ENCODE data around the gene GAS6. TPM values are rescaled to one million over a fixed set of nuclear protein-coding genes. Genes with fewer than 3 reads are reported as not detected.

The GAS6 gene
- polyA plus RNA-seq, 1 donor from 2014 or later, result 52.4 TPM

DNA sequence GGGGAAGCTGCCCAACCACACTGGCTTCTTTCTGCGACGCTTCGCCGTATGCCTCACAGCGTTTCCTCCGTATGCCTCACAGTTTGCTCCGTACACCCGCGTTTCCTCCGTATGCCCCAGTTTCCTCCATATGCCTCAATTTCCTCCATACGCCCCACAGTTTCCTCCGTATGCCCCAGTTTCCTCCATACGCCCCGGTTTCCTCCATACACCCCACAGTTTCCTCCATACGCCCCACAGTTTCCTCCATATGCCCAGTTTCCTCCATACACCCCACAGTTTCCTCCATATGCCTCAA lies 22.6 kb downstream of the GAS6 start:
- H3K4me3 ChIP-seq (ENCODE audit: low read length), result no peak overlapping the region
- no peaks in the 10 kb centered on the region for H3K79me2 ChIP-seq (replicated peaks; ENCODE audit: insufficient read depth, low read length)
- no peaks in the 10 kb centered on the region for H3K9me2 ChIP-seq (ENCODE audit: insufficient read depth, low read length)
- no peak overlapping the region for H2AFZ ChIP-seq (ENCODE audit: low read depth, low read length)
- no peaks in the 10 kb centered on the region for H4K20me1 ChIP-seq (ENCODE audit: insufficient read depth)
- H3F3A ChIP-seq (ENCODE audit: insufficient read depth, low read length, poor library complexity, severe bottlenecking), result no peaks in the 10 kb centered on the region
- TF ChIP-seq RAD21 (conservative IDR thresholded peaks at IDR 0.05) (no peak), MXI1 (conservative IDR thresholded peaks at IDR 0.05; ENCODE audit: poor library complexity, severe bottlenecking) (no peak)
- no peak overlapping the region for H3K9ac ChIP-seq (ENCODE audit: low read length)
- no peak overlapping the region for H3K27ac ChIP-seq (ENCODE audit: low read length)
- H3K9me3 ChIP-seq (ENCODE audit: low read length), result no peaks in the 10 kb centered on the region
- no peak overlapping the region for H3K4me2 ChIP-seq (ENCODE audit: low read length)
- H3K36me3 ChIP-seq (ENCODE audit: insufficient read depth, low read length), result no peaks in the 10 kb centered on the region
- no peaks in the 10 kb centered on the region for H3K27me3 ChIP-seq (ENCODE audit: insufficient read depth, low read depth, low read length)

DNA sequence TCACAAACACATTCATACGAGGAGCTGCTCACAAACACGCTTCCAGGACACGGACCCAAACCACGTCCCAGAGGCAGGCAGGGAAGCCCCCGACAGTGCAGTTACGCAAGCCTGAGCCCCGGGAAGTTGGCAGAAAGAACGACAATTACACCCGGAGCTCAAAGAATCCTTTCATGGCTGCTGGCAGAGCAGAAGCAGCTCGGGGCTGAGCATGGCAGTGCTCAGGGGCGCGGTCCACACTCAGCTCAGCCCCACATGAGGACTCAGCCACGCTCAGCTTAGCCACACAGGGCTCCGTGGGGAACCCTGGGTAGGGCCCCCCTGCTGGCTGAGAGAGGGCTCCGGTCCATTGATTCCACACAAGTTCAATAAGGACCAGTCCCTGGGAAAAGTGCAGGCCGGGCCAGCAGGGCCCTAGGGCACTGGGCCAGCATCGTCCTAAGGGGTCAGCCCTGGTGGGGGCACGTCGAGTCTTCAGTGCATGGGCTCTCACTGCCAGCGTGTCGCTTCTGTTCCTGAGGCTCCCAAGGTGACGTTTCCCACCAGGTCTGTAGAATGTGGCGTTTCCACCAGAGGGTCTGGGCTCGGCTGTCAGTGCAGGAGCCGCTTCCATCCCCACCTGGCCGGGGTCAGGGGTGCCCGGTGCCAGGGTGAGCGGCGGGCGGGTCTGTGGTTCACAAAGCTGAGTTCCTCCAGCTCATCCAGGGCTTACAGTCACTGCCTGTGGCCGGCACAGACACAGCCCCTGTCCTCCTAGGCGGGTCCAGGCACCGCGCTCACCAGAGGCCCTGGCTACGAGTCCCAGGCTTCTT lies 23.1 kb downstream of the GAS6 start:
- Histone ChIP-seq H4K20me1 (ENCODE audit: insufficient read depth) (no peaks in the 10 kb centered on the region), H3K27me3 (ENCODE audit: insufficient read depth, low read depth, low read length) (no peaks in the 10 kb centered on the region), H3K4me2 (ENCODE audit: low read length) (no peak overlapping the region), H3K79me2 (replicated peaks; ENCODE audit: insufficient read depth, low read length) (no peaks in the 10 kb centered on the region), H3K27ac (ENCODE audit: low read length) (no peak overlapping the region), H3K36me3 (ENCODE audit: insufficient read depth, low read length) (no peaks in the 10 kb centered on the region), H3K9me3 (ENCODE audit: low read length) (no peaks in the 10 kb centered on the region), H2AFZ (ENCODE audit: low read depth, low read length) (no peak overlapping the region), H3K9me2 (ENCODE audit: insufficient read depth, low read length) (no peaks in the 10 kb centered on the region), H3K4me3 (ENCODE audit: low read length) (no peak overlapping the region), H3K9ac (ENCODE audit: low read length) (no peak overlapping the region), H3F3A (ENCODE audit: insufficient read depth, low read length, poor library complexity, severe bottlenecking) (no peaks in the 10 kb centered on the region)
- no peak for TF ChIP-seq RAD21 (conservative IDR thresholded peaks at IDR 0.05)
- no peak for TF ChIP-seq POLR2AphosphoS5 (IDR thresholded peaks at IDR 0.05)
- TF ChIP-seq, protein P1, sequence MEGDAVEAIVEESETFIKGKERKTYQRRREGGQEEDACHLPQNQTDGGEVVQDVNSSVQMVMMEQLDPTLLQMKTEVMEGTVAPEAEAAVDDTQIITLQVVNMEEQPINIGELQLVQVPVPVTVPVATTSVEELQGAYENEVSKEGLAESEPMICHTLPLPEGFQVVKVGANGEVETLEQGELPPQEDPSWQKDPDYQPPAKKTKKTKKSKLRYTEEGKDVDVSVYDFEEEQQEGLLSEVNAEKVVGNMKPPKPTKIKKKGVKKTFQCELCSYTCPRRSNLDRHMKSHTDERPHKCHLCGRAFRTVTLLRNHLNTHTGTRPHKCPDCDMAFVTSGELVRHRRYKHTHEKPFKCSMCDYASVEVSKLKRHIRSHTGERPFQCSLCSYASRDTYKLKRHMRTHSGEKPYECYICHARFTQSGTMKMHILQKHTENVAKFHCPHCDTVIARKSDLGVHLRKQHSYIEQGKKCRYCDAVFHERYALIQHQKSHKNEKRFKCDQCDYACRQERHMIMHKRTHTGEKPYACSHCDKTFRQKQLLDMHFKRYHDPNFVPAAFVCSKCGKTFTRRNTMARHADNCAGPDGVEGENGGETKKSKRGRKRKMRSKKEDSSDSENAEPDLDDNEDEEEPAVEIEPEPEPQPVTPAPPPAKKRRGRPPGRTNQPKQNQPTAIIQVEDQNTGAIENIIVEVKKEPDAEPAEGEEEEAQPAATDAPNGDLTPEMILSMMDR (IDR thresholded peaks at IDR 0.05; ENCODE audit: poor library complexity, severe bottlenecking), result no peak
- no peak for TF ChIP-seq MXI1 (conservative IDR thresholded peaks at IDR 0.05; ENCODE audit: poor library complexity, severe bottlenecking)
- no peak for TF ChIP-seq EZH2 (IDR thresholded peaks at IDR 0.05; ENCODE audit: borderline replicate concordance, insufficient read depth, low read length, poor library complexity, severe bottlenecking)
- no peak for TF ChIP-seq SMC3 (conservative IDR thresholded peaks at IDR 0.05; ENCODE audit: poor library complexity)
- no peak for TF ChIP-seq TAF1 (IDR thresholded peaks at IDR 0.05; ENCODE audit: low read depth)
- TF ChIP-seq EP300 (conservative IDR thresholded peaks at IDR 0.05; ENCODE audit: poor library complexity, severe bottlenecking), result no peak
- TF ChIP-seq, protein P2, sequence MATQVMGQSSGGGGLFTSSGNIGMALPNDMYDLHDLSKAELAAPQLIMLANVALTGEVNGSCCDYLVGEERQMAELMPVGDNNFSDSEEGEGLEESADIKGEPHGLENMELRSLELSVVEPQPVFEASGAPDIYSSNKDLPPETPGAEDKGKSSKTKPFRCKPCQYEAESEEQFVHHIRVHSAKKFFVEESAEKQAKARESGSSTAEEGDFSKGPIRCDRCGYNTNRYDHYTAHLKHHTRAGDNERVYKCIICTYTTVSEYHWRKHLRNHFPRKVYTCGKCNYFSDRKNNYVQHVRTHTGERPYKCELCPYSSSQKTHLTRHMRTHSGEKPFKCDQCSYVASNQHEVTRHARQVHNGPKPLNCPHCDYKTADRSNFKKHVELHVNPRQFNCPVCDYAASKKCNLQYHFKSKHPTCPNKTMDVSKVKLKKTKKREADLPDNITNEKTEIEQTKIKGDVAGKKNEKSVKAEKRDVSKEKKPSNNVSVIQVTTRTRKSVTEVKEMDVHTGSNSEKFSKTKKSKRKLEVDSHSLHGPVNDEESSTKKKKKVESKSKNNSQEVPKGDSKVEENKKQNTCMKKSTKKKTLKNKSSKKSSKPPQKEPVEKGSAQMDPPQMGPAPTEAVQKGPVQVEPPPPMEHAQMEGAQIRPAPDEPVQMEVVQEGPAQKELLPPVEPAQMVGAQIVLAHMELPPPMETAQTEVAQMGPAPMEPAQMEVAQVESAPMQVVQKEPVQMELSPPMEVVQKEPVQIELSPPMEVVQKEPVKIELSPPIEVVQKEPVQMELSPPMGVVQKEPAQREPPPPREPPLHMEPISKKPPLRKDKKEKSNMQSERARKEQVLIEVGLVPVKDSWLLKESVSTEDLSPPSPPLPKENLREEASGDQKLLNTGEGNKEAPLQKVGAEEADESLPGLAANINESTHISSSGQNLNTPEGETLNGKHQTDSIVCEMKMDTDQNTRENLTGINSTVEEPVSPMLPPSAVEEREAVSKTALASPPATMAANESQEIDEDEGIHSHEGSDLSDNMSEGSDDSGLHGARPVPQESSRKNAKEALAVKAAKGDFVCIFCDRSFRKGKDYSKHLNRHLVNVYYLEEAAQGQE (IDR thresholded peaks at IDR 0.05; ENCODE audit: borderline replicate concordance), result no peak
